ENCODE results near the gene ZFP36L1.

- no peak; the same call in 1 of the 2 replicates for TF ChIP-seq POLR2A (IDR thresholded peaks at IDR 0.05; ENCODE audit: low read depth, low read length)
- no peak for TF ChIP-seq POLR2AphosphoS5 (IDR thresholded peaks at IDR 0.05; ENCODE audit: low read depth, low read length)
- TF ChIP-seq TAF1 (IDR thresholded peaks at IDR 0.05; ENCODE audit: borderline replicate concordance, low read depth, low read length), result no peak
Measured at GRCh38 chr14:68785534-68786490, 7.1 kb downstream of the ZFP36L1 start.

All from GM12892 (cell line).